ENCODE data around the gene NT5C1B. TPM values are rescaled to one million over a fixed set of nuclear protein-coding genes. Genes with fewer than 3 reads are reported as not detected.

The NT5C1B gene
- polyA plus RNA-seq, 2 of the 4 experiments (the other 2 are of a cell fraction) = not detected

DNA sequence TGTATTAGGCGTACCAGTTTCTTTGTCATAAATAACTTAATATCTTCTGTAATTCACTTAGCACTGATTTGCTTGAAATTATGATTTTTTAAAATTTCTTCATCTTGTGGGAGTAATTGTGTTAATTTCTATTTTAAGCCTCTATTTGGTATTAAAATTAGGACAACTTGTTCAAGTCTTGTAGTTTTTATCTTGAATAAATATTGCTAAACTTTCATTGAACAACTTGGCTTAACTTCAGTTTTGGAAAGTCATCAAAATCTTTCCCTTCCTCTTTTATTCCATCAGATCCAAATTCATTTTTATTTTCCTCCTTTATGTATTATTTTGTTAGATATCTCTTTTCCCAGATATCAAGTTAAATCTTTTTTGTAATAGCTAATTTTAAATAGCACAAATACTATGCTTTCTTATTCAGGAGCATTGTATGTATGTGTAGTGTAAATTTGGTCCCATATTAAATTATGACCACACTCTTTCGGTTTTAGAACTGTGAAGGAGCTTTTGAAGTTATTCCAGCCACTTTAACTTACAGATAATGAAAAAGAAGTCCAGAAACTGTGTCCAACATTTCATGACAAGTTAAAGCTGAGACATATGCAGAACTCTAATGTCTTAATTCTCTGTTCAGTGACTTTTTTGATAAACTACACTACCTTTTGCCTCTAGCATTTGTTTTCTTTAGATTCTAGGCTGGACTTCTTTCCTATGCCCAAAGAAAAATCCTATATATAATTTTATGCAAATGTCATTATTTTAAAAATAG lies 31.7 kb upstream of the NT5C1B start:
- Histone ChIP-seq H3K4me1 (no peaks in the 10 kb centered on the region), H3K27ac (no peak overlapping the region), H3K4me3 (no peak overlapping the region), H3K9me3 (0 out of 3 replicates have a peak, but pooled peaks cover 4% of the 10 kb centered on the region), H3K4me2 (no peak overlapping the region)
- TF ChIP-seq CHD4 (IDR thresholded peaks at IDR 0.05; ENCODE audit: borderline replicate concordance) = no peak
- TF ChIP-seq PHF8 (IDR thresholded peaks at IDR 0.05; ENCODE audit: borderline replicate concordance, low read depth) = no peak
- no peak for TF ChIP-seq FOSL2 (IDR thresholded peaks at IDR 0.05)
- TF ChIP-seq FOSL2 (CRISPR knock-in tag; IDR thresholded peaks at IDR 0.05) = no peak
- TF ChIP-seq, protein P1, sequence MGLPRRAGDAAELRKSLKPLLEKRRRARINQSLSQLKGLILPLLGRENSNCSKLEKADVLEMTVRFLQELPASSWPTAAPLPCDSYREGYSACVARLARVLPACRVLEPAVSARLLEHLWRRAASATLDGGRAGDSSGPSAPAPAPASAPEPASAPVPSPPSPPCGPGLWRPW (IDR thresholded peaks at IDR 0.05) = no peak
- TF ChIP-seq EHMT2 (IDR thresholded peaks at IDR 0.05; ENCODE audit: low read depth) = no peak
- TF ChIP-seq SREBF2 (IDR thresholded peaks at IDR 0.05) = no peak
- no peak for TF ChIP-seq BHLHE40 (IDR thresholded peaks at IDR 0.05; ENCODE audit: low read depth, low read length)
- ATAC-seq = no peak
- POLR2A ChIA-PET = no interaction called here
- CTCF ChIA-PET = interaction anchor here (1.0 kb wide), 1 partner anchor 13 kb away, joined by 4 read pairs; no protein-coding TSS in a partner anchor
- no peak for FAIRE-seq
- DNase-seq (ENCODE audit: low read depth in 1 of 2, low spot score in 1 of 2) = no peak
- 46% methylated on average over 2 of the region's 2 CpGs for WGBS (ENCODE audit: missing lambda C conversion rate)

DNA sequence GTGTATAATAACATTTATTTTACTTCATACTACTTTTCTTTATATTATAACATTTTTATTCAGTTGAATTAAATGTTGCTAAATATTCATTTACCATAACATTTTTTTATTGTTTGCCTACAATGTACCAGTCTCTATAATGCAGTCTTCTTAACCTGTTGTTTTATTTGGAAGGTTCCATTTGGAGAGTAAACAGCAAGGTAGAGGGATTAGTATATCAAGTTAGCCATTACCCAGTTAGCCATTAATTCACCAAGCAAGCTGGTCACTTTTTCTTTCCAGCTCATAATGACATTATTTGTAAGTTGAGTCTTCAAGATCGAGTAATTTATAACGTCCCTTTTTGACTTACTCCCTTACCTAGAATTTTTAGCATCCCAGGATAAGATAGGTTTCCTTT lies 29.7 kb upstream of the NT5C1B start:
- no peak overlapping the region for H3K4me3 ChIP-seq
- ChIA-PET CTCF (interaction anchor here (1.1 to 1.8 kb wide), 2 partner anchors 11 to 98 kb away, joined by 3 to 5 read pairs; no protein-coding TSS in a partner anchor), POLR2A (no interaction called here)
- ATAC-seq (no peak), FAIRE-seq (no peak), DNase-seq (ENCODE audit: low read depth in 1 of 2, low spot score in 1 of 2) (no peak)
- no peak overlapping the region for H3K4me2 ChIP-seq
- TF ChIP-seq, protein P2, sequence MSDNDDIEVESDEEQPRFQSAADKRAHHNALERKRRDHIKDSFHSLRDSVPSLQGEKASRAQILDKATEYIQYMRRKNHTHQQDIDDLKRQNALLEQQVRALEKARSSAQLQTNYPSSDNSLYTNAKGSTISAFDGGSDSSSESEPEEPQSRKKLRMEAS (IDR thresholded peaks at IDR 0.05) = no peak
- TF ChIP-seq, protein P3, sequence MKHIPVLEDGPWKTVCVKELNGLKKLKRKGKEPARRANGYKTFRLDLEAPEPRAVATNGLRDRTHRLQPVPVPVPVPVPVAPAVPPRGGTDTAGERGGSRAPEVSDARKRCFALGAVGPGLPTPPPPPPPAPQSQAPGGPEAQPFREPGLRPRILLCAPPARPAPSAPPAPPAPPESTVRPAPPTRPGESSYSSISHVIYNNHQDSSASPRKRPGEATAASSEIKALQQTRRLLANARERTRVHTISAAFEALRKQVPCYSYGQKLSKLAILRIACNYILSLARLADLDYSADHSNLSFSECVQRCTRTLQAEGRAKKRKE (CRISPR knock-in tag; IDR thresholded peaks at IDR 0.05; ENCODE audit: low read depth) = no peak
- TF ChIP-seq CHD2 (IDR thresholded peaks at IDR 0.05; ENCODE audit: low read length, partially characterized antibody) (no peak), RCOR1 (IDR thresholded peaks at IDR 0.05; ENCODE audit: low read depth, low read length) (no peak), ESRRA (IDR thresholded peaks at IDR 0.05; ENCODE audit: borderline replicate concordance, low read length) (no peak)
- TF ChIP-seq, protein P4, sequence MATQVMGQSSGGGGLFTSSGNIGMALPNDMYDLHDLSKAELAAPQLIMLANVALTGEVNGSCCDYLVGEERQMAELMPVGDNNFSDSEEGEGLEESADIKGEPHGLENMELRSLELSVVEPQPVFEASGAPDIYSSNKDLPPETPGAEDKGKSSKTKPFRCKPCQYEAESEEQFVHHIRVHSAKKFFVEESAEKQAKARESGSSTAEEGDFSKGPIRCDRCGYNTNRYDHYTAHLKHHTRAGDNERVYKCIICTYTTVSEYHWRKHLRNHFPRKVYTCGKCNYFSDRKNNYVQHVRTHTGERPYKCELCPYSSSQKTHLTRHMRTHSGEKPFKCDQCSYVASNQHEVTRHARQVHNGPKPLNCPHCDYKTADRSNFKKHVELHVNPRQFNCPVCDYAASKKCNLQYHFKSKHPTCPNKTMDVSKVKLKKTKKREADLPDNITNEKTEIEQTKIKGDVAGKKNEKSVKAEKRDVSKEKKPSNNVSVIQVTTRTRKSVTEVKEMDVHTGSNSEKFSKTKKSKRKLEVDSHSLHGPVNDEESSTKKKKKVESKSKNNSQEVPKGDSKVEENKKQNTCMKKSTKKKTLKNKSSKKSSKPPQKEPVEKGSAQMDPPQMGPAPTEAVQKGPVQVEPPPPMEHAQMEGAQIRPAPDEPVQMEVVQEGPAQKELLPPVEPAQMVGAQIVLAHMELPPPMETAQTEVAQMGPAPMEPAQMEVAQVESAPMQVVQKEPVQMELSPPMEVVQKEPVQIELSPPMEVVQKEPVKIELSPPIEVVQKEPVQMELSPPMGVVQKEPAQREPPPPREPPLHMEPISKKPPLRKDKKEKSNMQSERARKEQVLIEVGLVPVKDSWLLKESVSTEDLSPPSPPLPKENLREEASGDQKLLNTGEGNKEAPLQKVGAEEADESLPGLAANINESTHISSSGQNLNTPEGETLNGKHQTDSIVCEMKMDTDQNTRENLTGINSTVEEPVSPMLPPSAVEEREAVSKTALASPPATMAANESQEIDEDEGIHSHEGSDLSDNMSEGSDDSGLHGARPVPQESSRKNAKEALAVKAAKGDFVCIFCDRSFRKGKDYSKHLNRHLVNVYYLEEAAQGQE (IDR thresholded peaks at IDR 0.05) = no peak
- 0 out of 3 replicates have a peak, but pooled peaks cover 4% of the 10 kb centered on the region for H3K9me3 ChIP-seq
- H3K27ac ChIP-seq = no peak overlapping the region
- WGBS (ENCODE audit: missing lambda C conversion rate) = 10% methylated on average over 2 of the region's 2 CpGs
- no peaks in the 10 kb centered on the region for H3K4me1 ChIP-seq

DNA sequence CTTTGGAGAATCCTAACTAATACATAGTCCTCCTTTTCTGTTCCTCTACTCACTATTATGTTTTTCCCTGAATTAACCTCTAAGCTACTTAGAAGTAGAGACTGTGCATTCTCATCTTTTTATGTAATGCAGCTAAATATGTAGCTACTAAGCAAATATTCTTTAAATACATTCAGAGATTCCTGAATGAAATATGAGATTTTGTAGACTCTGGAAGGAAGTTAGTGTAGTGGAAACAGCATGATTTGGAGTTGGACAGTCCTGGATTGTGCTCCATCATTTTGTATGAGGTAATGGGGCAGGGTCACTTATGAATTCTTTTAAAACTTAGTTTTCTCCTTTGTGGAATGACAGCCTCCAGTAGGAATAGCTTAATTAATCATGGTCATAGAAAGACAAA lies 24.7 kb upstream of the NT5C1B start:
- TF ChIP-seq RCOR1 (IDR thresholded peaks at IDR 0.05; ENCODE audit: low read depth, low read length) (no peak), HOXB13 (CRISPR knock-in tag; IDR thresholded peaks at IDR 0.05; ENCODE audit: low read depth) (no peak)
- DNase-seq (ENCODE audit: low read depth in 1 of 2, low spot score in 1 of 2) (no peak), FAIRE-seq (no peak), ATAC-seq (no peak)
- ChIA-PET POLR2A (no interaction called here), CTCF (interaction anchor here (0.6 to 1.1 kb wide), 3 partner anchors 225 to 1295 kb away, joined by 3 read pairs; no protein-coding TSS in a partner anchor)
- H3K9me3 ChIP-seq = 0 out of 3 replicates have a peak, but pooled peaks cover 4% of the 10 kb centered on the region
- no peak overlapping the region for H3K27ac ChIP-seq
- no peak overlapping the region for H3K4me3 ChIP-seq
- H3K4me1 ChIP-seq = no peaks in the 10 kb centered on the region
- H3K4me2 ChIP-seq = no peak overlapping the region

Measured in A549 (cell line).